Activated naive CD4-positive, alpha-beta T cell treated with anti-CD3 and anti-CD28 coated beads, Interleukin-2, amount 50 U/mL, for 24 hours (primary cell): Measurements from ENCODE around the gene IQCE.

Experiments used
- H3K27ac Mint-ChIP-seq: one replicate; pipeline ENCODE4 v1.8.0; 2021; ENCODE audit warnings: mild to moderate bottlenecking, mixed read lengths
- H3K27me3 Mint-ChIP-seq: one replicate; pipeline ENCODE4 v1.8.0; 2021; ENCODE audit warnings: mixed read lengths
- H3K36me3 Mint-ChIP-seq: one replicate; pipeline ENCODE4 v1.8.0; 2021; ENCODE audit warnings: mixed read lengths
- H3K4me1 Mint-ChIP-seq: one replicate; pipeline ENCODE4 v1.8.0; 2021; ENCODE audit warnings: mixed read lengths
- H3K4me3 Mint-ChIP-seq: one replicate; pipeline ENCODE4 v1.8.0; 2021; ENCODE audit warnings: mild to moderate bottlenecking, mixed read lengths
- H3K9me3 Mint-ChIP-seq: one replicate; pipeline ENCODE4 v1.8.0; 2021; ENCODE audit warnings: mixed read lengths

IQCE gene

DNA sequence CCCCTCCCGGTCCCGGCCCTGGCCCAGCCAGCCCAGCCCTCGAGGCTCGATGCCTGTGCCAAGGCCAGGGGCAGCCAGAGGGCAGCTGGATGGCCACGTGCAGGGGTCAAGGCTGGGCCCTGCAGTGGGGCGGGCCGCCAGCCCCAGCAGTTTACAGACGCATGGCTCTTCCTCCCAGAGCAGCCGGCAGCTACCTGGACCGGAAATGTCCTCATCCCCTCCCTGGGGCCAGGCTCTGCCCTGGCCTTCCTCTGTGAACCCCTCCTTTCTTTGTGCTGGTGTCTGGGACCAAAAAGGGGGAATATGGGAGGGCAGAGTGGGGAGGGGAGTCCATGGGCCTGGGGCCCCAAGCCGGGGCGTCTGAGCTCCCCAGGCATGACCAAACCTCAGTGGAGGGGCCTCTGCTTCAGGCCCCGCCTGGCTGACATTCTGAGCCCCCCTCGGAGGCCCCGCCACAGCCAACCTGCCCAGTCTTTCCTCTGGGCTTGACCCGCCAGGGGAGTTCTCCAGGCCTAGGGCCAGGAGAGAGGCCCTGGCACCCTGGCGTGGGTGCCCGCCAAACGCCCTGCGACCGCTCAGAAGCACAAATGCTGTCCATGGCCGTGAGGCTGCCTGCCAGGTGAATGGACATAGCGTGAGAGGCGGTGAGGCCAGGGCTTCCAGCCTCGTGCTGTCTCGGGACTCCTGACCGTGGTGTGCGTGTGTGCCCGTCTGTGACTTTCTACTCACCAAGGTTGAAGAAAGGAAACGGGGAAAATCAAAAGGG, 104.5 kb downstream of the IQCE start:
- Mint-ChIP-seq H3K4me3 (no peak overlapping the region), H3K27me3 (no peaks in the 10 kb centered on the region), H3K36me3 (no peaks in the 10 kb centered on the region), H3K4me1 (no peaks in the 10 kb centered on the region), H3K27ac (no peak overlapping the region), H3K9me3 (no peaks in the 10 kb centered on the region)

DNA sequence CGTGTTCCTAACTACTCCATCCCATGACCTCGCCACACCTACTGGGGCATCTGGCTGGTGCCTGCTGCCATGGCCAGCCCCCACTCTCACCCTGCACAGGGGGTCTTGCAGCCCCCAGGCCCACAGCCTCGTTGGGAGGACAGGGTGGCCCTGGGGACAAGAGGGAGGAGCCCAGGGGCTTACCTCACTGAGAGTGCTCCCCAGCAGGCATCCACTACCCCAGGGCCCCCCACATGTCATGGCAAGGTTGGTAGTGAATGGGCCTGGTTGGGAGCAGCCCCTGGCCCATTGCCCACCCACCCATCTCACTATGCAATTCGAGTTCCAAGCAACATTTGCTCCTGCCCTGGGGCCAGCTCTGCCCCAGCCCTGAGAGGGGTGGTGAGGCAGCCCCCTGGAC, 105.2 kb downstream of the IQCE start:
- Mint-ChIP-seq H3K9me3 (no peaks in the 10 kb centered on the region), H3K4me1 (no peaks in the 10 kb centered on the region), H3K4me3 (no peak overlapping the region), H3K27ac (no peak overlapping the region), H3K27me3 (no peaks in the 10 kb centered on the region), H3K36me3 (no peaks in the 10 kb centered on the region)
